ENCODE results near the gene STMN1. TPM values are rescaled to one million over a fixed set of nuclear protein-coding genes. Genes with fewer than 3 reads are reported as not detected.

STMN1 gene
- total RNA-seq, 1 experiment from 2014 or later, result 368 TPM

DNA sequence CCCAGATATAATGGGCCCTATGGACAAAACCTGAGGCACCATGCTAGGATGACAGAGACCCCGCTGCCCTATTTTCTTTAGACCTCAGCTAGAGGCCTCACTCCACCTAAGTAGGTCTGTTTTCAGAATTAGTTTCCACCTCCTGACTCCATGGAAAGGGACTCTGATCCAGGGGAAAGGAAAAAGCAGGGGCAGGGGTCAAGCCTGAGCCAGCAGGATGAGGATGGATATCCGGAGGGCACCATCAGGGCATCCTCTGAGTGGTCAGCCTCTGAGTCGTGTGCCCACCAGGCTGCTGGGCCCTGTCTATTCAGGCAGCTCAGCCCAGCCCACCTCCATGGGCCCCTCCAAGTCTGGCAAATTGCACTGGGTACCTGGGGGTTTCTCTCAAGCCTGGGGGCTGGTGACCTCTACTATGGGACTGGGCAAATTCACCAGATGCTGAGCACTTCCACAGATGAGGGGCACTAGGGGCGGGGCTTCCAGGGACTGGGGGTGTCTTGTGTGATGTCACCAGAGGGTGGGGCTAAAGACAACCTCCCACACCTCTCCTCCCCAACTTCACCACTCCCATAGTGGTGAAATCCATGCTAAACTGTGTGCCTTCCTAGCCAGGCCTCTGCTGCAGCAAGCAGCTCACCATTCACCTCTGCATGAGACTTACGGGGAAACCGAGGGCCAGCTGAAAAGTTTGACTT, 36.2 kb downstream of the STMN1 start:
- ATAC-seq (no peak), DNase-seq (ENCODE audit: low read depth, low spot score) (no peak)
- TF ChIP-seq ELF1 (IDR thresholded peaks at IDR 0.05; ENCODE audit: borderline replicate concordance, low read depth) (no peak), TCF7L2 (IDR thresholded peaks at IDR 0.05; ENCODE audit: borderline replicate concordance, extremely low read depth, insufficient read depth, insufficient read length) (no peak), POLR2A (IDR thresholded peaks at IDR 0.05; ENCODE audit: borderline replicate concordance, extremely low read depth, insufficient read depth, insufficient read length) (no peak), RAD21 (IDR thresholded peaks at IDR 0.05; ENCODE audit: low read depth) (no peak)
- Histone ChIP-seq H3K27ac (ENCODE audit: low read depth, low read length) (no peak overlapping the region), H3K4me3 (replicated peaks in 1 of 2; ENCODE audit: low read depth in 1 of 2, low read length in 2 of 2) (no peak overlapping the region), H3K9me3 (ENCODE audit: control insufficient read depth in 1 of 2, insufficient read depth in 1 of 2, low read depth in 1 of 2, low read length in 2 of 2) (no peaks in the 10 kb centered on the region), H3K9me2 (ENCODE audit: insufficient read depth) (no peaks in the 10 kb centered on the region), H3K9ac (ENCODE audit: low read length) (no peak overlapping the region), H3K36me3 (ENCODE audit: control insufficient read depth in 1 of 2, insufficient read depth in 2 of 2, low read length in 2 of 2) (no peaks in the 10 kb centered on the region), H3K79me2 (ENCODE audit: insufficient read depth, low read length) (peaks cover 10% of the 10 kb centered on the region; the same call in 1 of the 2 replicates), H3K27me3 (ENCODE audit: insufficient read depth, low read length) (no peaks in the 10 kb centered on the region), H2AFZ (ENCODE audit: low read depth, low read length, poor library complexity, severe bottlenecking) (no peak overlapping the region), H3K4me2 (ENCODE audit: low read length) (no peak overlapping the region), H3K4me1 (ENCODE audit: control insufficient read depth in 1 of 2, insufficient read depth in 2 of 2, low read length in 2 of 2) (peaks cover 27 to 49% of the 10 kb centered on the region in 2 experiments), H4K20me1 (ENCODE audit: insufficient read depth) (no peaks in the 10 kb centered on the region)
- BruUV-seq (replicated peaks), result no TSS peak
- POLR2A ChIA-PET, result no interaction called here
- RAD21 ChIA-PET (ENCODE audit: low non-redundant PET in 1 of 2, low total read pairs in 2 of 2, uncharacterized antibody in 2 of 2, unreplicated experiment in 2 of 2), result no interaction called here
- intact Hi-C loops (cut with micrococcal nuclease), result no loop called here
- CTCF ChIA-PET, result no interaction called here

DNA sequence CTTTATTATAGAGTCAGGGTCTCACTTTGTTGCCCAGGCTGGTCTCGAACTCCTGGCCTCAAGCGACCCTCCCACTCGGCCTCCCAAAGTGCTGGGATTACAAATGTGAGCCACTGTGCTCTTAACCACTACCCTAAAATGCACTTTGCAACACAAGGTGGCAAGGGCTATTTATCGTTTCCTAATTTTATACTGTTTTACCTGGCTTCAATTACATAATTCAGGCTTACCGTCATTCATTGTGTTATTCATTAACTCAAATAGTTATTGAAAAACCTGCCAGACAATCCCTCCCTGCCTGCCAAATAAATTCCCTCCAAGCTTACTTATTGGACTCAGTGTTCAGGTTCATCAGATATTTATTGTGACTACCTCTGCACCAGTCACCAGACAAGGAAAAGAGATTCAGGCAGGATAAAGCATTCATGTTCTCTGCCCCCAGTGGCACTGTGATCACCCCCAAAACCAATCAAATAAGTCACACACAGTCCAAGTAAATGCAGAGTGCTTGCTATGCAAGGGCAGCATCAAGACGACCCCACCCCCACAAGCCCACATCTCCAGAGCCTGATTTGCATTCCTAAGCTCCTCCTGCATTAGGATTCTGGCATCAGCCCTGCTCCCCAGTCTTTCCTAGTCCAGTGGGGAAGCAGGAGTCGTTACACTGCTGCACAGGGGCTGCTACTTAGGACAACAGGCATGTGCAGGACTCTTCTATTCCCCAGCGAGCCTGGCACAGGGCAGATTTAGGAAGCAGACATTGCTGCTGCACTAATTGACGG, 38.8 kb downstream of the STMN1 start:
- Histone ChIP-seq H4K20me1 (ENCODE audit: insufficient read depth) (no peaks in the 10 kb centered on the region), H3K4me1 (ENCODE audit: control insufficient read depth in 1 of 2, insufficient read depth in 2 of 2, low read length in 2 of 2) (peaks cover 20 to 32% of the 10 kb centered on the region in 2 experiments), H3K79me2 (ENCODE audit: insufficient read depth, low read length) (no peaks in the 10 kb centered on the region), H3K9me3 (ENCODE audit: control insufficient read depth in 1 of 2, insufficient read depth in 1 of 2, low read depth in 1 of 2, low read length in 2 of 2) (no peaks in the 10 kb centered on the region), H2AFZ (ENCODE audit: low read depth, low read length, poor library complexity, severe bottlenecking) (no peak overlapping the region), H3K4me3 (replicated peaks in 1 of 2; ENCODE audit: low read depth in 1 of 2, low read length in 2 of 2) (no peak overlapping the region), H3K4me2 (ENCODE audit: low read length) (no peak overlapping the region), H3K27me3 (ENCODE audit: insufficient read depth, low read length) (no peaks in the 10 kb centered on the region), H3K9ac (ENCODE audit: low read length) (no peak overlapping the region), H3K27ac (ENCODE audit: low read depth, low read length) (no peak overlapping the region), H3K9me2 (ENCODE audit: insufficient read depth) (no peaks in the 10 kb centered on the region), H3K36me3 (ENCODE audit: control insufficient read depth in 1 of 2, insufficient read depth in 2 of 2, low read length in 2 of 2) (0 out of 4 replicates have a peak, but pooled peaks cover 0 to 5% of the 10 kb centered on the region in 2 experiments)
- ChIA-PET POLR2A (no interaction called here), CTCF (no interaction called here), RAD21 (ENCODE audit: low non-redundant PET in 1 of 2, low total read pairs in 2 of 2, uncharacterized antibody in 2 of 2, unreplicated experiment in 2 of 2) (no interaction called here)
- intact Hi-C loops (cut with micrococcal nuclease), result no loop called here
- BruUV-seq (replicated peaks), result no TSS peak
- ATAC-seq, result no peak
- no peak for DNase-seq (ENCODE audit: low read depth, low spot score)
- TF ChIP-seq POLR2AphosphoS5 (IDR thresholded peaks at IDR 0.05; ENCODE audit: low read depth, low read length), result no peak
- TF ChIP-seq, protein P1, sequence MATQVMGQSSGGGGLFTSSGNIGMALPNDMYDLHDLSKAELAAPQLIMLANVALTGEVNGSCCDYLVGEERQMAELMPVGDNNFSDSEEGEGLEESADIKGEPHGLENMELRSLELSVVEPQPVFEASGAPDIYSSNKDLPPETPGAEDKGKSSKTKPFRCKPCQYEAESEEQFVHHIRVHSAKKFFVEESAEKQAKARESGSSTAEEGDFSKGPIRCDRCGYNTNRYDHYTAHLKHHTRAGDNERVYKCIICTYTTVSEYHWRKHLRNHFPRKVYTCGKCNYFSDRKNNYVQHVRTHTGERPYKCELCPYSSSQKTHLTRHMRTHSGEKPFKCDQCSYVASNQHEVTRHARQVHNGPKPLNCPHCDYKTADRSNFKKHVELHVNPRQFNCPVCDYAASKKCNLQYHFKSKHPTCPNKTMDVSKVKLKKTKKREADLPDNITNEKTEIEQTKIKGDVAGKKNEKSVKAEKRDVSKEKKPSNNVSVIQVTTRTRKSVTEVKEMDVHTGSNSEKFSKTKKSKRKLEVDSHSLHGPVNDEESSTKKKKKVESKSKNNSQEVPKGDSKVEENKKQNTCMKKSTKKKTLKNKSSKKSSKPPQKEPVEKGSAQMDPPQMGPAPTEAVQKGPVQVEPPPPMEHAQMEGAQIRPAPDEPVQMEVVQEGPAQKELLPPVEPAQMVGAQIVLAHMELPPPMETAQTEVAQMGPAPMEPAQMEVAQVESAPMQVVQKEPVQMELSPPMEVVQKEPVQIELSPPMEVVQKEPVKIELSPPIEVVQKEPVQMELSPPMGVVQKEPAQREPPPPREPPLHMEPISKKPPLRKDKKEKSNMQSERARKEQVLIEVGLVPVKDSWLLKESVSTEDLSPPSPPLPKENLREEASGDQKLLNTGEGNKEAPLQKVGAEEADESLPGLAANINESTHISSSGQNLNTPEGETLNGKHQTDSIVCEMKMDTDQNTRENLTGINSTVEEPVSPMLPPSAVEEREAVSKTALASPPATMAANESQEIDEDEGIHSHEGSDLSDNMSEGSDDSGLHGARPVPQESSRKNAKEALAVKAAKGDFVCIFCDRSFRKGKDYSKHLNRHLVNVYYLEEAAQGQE (IDR thresholded peaks at IDR 0.05; ENCODE audit: low read depth), result no peak
- no peak for TF ChIP-seq RAD21 (IDR thresholded peaks at IDR 0.05; ENCODE audit: low read depth)
- no peak for TF ChIP-seq YY1 (IDR thresholded peaks at IDR 0.05; ENCODE audit: extremely low read depth, insufficient replicate concordance, low read depth, low read length)
- TF ChIP-seq POLR2A (IDR thresholded peaks at IDR 0.05; ENCODE audit: borderline replicate concordance, extremely low read depth, insufficient read depth, insufficient read length), result no peak
- TF ChIP-seq FOSL1 (IDR thresholded peaks at IDR 0.05; ENCODE audit: low read depth), result no peak
- TF ChIP-seq, protein P2, sequence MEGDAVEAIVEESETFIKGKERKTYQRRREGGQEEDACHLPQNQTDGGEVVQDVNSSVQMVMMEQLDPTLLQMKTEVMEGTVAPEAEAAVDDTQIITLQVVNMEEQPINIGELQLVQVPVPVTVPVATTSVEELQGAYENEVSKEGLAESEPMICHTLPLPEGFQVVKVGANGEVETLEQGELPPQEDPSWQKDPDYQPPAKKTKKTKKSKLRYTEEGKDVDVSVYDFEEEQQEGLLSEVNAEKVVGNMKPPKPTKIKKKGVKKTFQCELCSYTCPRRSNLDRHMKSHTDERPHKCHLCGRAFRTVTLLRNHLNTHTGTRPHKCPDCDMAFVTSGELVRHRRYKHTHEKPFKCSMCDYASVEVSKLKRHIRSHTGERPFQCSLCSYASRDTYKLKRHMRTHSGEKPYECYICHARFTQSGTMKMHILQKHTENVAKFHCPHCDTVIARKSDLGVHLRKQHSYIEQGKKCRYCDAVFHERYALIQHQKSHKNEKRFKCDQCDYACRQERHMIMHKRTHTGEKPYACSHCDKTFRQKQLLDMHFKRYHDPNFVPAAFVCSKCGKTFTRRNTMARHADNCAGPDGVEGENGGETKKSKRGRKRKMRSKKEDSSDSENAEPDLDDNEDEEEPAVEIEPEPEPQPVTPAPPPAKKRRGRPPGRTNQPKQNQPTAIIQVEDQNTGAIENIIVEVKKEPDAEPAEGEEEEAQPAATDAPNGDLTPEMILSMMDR (IDR thresholded peaks at IDR 0.05 in 2 of 3, conservative IDR thresholded peaks at IDR 0.05 in 1 of 3; ENCODE audit: borderline replicate concordance in 1 of 3, insufficient read depth in 1 of 3, low read depth in 2 of 3, low read length in 2 of 3), result no peak
- no peak for TF ChIP-seq CBX3 (IDR thresholded peaks at IDR 0.05; ENCODE audit: low read depth)
- TF ChIP-seq, protein P3, sequence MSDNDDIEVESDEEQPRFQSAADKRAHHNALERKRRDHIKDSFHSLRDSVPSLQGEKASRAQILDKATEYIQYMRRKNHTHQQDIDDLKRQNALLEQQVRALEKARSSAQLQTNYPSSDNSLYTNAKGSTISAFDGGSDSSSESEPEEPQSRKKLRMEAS (IDR thresholded peaks at IDR 0.05), result no peak
